ENCODE data around the gene KIAA0319L.

GRCh38 chr1:35605071-35605866 is 48.1 kb upstream of the KIAA0319L start:
- no peak for TF ChIP-seq CTCF (IDR thresholded peaks at IDR 0.05)
- TF ChIP-seq POLR2A (IDR thresholded peaks at IDR 0.05) = no peak
